RPMI8226 (cell line): Measurements from ENCODE around the gene GNG11.
"Not testable (repeated sequence)": the region's sequence is repeated elsewhere in the genome, so short reads cannot be mapped to it uniquely, and the experiment has no call there.

ENCODE experiments used
- DNase-seq: peaks from one replicate; pipeline ENCODE4 v3.0.0-alpha.2; 2015

Gene GNG11

GRCh38 chr7:93913197-93913596 lies 8.3 kb upstream of the GNG11 start:
- no peak for DNase-seq

- DNase-seq, result no peak
Observed at GRCh38 chr7:93914581-93915066, 6.9 kb upstream of the GNG11 start.

GRCh38 chr7:93915206-93915842 lies 6.2 kb upstream of the GNG11 start:
- not testable (repeated sequence) for DNase-seq

- DNase-seq, result not testable (repeated sequence)
Observed at GRCh38 chr7:93915888-93916287, 5.6 kb upstream of the GNG11 start.

- DNase-seq, result not testable (repeated sequence)
Observed at GRCh38 chr7:93916315-93916714, 5.2 kb upstream of the GNG11 start.

- DNase-seq, result no peak
Observed at GRCh38 chr7:93920496-93921182, 896 bp upstream of the GNG11 start.

GRCh38 chr7:93921186-93921585 lies 349 bp upstream of the GNG11 start:
- DNase-seq, result no peak

- DNase-seq, result no peak
Observed at GRCh38 chr7:93923296-93923695, 1.8 kb downstream of the GNG11 start.

- no peak for DNase-seq
Observed at GRCh38 chr7:93923942-93924341, 2.4 kb downstream of the GNG11 start.

- no peak for DNase-seq
Observed at GRCh38 chr7:93926800-93927199, 5.3 kb downstream of the GNG11 start.

- no peak for DNase-seq
Observed at GRCh38 chr7:93927585-93927984, 6.0 kb downstream of the GNG11 start.

GRCh38 chr7:93931655-93932054 lies 10.1 kb downstream of the GNG11 start:
- no peak for DNase-seq

- no peak for DNase-seq
Observed at GRCh38 chr7:93933156-93933555, 11.6 kb downstream of the GNG11 start.

- no peak for DNase-seq
Observed at GRCh38 chr7:93935102-93935501, 13.6 kb downstream of the GNG11 start.

GRCh38 chr7:93937818-93938217 lies 16.3 kb downstream of the GNG11 start:
- DNase-seq, result no peak

- DNase-seq, result no peak
Observed at GRCh38 chr7:93938293-93938692, 16.8 kb downstream of the GNG11 start.

GRCh38 chr7:93941945-93942344 lies 20.4 kb downstream of the GNG11 start:
- no peak for DNase-seq

GRCh38 chr7:93943816-93944540 lies 22.4 kb downstream of the GNG11 start:
- DNase-seq, result no peak

- no peak for DNase-seq
Observed at GRCh38 chr7:93944673-93945072, 23.1 kb downstream of the GNG11 start.

- DNase-seq, result no peak
Observed at GRCh38 chr7:93945083-93945482, 23.5 kb downstream of the GNG11 start.

GRCh38 chr7:93945756-93946535 lies 24.4 kb downstream of the GNG11 start:
- DNase-seq, result no peak

GRCh38 chr7:93948106-93948505 lies 26.6 kb downstream of the GNG11 start:
- DNase-seq, result no peak

- no peak for DNase-seq
Observed at GRCh38 chr7:93948873-93949272, 27.3 kb downstream of the GNG11 start.
